ENCODE measurements around the gene NPTX1.

The NPTX1 gene

DNA sequence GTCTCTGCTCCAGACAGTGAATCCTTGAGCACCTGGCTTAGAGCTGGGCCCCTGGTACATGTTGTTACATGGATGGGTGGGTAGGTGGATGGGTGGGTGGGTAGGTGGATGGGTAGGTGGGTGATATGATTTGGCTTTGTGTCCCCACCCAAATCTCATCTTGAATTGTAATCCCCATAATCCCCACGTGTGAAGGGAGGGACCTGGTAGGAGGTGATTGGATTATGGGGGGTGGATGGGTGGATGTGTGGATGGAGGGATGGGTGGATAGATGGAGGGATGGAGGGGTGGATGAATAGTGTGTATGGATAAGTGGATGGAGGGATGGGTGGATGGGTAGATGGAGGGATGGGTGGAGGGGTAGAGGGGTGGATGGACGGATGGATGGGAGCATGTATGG, 26.6 kb upstream of the NPTX1 start:
- no peak for DNase-seq

DNA sequence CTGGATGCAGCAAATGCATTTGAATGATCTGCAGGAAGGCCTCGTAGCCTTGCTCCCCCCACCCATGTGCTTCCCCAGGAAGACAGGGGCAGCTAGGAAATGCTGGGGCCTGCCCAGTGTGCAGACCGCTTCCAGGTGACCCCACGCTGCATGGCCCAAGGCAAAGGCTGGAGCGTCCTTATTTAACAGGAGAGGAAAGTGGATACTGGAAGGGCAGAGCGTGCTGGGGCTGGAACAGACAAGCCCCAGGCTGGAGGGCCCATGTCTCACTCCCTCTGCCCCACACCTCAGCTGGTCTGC, 26.1 kb upstream of the NPTX1 start:
- no peak for DNase-seq

DNA sequence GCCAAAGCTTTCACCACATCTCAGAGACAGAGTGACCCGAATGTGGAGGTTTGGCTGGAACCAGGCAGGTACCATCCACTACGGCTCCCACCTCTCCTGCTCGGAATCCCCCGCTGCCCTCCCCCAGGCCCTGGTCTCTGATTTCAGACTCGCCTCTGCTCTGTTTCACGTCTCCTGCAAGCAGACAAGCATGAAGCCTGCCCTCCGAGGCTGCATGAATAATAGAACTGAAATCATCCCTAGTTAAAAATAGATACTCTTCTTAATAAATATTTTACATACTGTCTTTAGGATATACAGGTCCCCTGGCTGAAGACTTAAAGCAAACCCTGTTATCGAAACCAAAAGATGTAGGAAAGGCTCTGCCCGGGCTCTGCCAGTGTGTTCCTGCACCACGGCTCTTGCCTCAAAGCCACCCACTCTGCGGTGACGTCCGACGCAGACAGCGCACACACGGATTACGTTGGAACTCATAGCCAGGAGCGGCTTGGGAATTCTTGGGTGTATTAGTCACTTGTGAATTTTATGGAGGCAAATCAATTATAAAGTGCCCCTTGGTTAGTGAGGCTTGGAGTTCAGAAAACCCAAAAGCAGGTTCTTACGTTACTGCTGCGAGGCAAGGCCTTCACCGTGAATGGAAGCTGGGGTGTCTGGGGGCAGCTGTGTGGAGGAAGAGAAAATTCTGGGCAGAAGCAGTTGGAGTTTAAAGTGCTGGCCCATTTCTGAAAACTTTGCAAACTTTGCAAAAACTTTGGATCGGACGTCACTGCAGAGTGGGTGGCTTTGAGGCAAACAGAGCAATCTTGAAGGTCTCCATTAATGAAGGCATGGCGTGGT, 25.6 kb upstream of the NPTX1 start:
- no peak for DNase-seq

DNA sequence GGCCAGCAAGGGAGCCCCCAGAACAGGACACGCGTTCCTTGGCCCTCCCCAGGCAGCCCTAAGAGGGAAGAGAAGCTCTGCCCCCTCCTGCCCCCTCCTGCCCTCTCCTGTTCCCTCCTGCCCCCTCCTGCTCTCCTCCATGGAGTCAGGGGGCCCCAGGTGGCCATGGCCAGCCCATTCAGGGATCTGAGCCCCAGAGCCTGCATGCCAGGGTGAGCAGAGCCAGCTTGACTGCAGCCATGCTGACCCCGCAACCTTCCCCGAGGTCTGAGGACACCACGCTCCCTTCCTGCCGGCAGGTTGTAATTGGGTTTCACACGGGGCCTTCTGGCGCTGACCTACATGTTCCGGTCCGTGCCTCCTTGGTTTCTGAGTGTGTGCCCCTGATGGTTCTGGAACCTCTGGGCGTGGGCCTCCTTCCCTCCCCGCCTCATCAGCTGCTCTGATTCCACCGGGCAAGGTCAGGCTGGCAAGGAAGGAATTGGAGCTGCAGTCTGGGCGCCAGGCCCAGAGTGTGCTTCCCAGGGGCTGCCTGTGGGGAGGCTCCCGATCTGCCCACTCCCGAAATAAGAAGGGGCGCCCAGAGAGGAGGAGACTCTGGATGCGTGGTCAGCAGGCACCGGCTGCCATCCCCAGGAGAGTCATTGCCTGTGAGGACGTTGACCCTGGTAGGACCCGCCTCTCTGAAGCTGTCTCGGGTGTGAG, 23.7 kb upstream of the NPTX1 start:
- DNase-seq: no peak

DNA sequence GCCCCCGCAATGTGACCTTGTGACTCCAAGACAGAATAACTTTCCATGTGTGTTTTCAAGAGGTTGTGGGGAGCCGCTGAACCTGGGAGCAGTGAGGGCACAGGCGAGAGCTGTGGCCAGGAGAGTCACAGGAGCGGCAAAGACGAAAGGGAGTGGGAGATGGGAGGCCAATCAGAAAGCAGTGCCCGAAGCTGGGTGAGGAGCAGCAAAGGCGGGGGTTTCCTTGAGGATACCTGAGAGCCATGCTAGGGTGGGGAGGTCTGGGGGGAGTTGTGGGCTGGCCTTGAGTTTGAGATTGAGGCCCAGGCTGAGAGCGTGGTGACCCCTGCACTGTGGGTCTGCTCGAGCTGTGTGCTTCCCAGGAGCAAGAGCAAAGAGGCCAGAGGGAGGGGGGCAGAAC, 23.2 kb upstream of the NPTX1 start:
- no peak for DNase-seq

DNA sequence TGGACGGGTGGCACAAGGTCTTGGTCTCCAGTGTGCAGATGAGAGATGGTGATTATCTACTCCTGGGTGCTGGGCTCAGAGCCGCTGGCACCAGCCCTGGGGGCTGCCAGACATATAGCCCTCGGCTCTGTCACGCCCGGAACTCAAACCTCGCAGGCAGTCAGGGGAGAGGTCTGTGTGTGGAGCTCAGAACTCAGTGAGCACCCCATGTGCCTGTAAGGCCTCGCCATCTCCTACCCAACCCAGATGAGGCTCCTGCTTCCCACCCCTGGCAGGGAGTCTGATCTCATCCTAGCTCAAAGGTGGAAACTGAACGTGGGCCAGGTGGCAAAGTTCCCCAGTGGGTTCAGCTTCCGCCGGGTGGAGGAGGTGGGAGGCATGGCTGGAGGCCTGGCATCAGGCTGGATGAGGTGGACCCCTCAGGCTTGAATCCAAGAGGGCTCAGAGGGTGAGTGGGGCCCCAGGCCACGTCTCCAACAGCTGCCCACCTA, 22.6 kb upstream of the NPTX1 start:
- DNase-seq: no peak

DNA sequence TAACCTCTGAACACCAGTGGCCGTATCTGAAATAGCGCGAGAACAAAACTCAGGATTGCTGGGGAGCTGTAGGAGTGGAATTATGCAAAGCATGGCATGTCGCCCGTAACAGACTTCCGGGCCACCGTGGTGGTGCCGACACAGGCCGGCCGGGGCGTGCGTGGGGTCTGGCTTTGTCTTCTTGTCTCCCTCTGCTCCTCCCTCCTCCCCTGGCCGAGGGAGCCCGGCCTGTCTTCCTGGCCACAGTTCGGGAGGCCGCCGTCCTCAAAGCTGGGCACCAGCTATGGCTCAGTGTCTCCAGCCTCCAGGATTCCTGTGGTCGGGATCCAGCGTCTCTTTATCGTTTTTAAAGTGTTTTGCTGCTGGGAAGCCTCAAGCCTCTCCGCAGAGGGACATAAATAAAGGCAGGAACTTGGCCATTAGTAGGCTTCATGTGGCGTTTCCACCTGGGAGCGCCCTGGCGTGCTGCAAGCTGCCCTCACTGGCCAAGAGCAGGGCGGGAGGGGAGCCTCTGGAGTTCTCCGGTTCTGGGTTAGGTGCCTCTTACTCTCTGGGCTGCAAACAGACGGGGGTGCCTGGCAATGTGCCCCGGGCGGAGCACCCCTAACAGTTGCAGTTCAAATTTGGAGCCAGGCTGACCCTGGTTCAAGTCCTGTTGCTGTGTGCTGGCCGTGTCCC, 22.0 kb upstream of the NPTX1 start:
- peak; percentile 74 for DNase-seq

DNA sequence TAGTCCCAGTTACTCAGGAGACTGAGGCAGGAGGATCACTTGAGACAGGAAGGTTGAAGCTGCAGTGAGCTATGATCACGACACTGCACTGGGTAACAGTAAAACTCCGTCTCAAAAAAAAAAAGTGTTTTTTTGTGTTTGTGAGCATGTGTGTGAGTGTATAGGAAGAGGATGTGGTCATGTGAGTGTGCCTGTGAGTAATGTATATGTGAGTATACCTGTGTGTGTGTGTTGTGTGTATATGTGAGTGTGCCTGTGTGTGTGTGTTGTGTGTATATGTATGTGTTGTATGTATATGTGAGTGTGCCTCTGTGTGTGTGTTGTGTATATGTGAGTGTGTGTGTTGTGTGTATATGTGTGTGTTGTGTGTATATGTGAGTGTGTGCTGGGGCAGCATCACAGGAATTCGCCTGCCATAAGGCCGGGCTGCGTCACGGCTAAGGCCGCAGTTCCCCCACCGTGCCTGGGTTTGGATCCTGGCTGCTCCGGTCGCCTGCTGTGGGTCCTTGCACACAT, 21.4 kb upstream of the NPTX1 start:
- DNase-seq: no peak

DNA sequence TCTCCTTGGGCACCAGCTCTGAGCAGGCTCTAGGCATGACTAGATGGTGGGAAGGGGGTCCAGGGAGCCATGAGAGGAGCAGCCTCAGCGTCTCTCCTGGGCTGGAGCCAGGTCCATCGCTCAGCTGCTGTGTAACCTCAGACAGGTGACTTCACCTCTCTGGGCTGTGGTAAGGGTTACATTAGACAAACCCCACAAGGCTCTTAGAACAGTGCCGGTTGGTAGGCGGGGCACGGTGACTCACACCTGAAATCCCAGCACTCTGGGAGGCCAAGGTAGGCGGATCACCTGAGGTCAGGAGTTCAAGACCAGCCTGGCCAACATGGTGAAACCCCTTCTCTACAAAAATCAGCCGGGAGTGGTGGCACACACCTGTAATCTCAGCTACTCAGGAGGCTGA, 18.1 kb upstream of the NPTX1 start:
- no peak for DNase-seq

DNA sequence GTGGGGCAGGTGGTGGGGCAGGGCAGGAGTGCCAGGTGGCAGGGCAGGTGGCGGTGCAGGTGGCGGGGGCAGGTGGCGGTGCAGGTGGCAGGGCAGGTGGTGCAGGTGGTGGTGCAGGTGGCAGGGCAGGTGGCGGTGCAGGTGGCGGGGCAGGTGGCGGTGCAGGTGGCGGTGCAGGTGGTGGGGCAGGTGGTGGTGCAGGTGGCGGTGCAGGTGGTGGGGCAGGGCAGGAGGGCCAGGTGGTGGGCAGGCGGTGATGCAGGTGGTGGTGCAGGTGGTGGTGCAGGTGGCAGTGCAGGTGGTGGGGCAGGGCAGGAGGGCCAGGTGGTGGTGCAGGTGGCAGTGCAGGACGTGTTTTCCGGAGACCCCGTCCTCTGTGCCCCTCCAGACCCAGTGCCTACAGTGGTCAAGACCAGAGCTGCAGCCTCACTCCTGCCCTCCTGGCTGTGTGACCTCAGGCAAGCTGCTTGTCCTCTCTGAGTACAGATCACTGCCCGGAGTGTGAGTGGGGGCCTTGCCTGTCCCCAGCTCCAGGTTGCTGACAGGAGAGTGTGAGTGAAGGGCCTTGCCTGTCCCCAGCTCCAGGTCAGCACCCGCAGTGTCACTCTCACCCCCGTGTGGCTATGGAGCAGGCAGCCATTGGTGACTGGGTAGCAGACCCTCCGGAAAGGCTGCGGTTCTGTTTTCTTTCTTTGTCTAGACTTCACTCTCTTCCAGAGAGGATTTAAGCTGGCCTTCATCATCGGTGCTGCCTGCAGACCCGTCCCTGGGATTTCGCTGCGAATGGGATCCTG, 16.1 kb upstream of the NPTX1 start:
- DNase-seq: no peak

DNA sequence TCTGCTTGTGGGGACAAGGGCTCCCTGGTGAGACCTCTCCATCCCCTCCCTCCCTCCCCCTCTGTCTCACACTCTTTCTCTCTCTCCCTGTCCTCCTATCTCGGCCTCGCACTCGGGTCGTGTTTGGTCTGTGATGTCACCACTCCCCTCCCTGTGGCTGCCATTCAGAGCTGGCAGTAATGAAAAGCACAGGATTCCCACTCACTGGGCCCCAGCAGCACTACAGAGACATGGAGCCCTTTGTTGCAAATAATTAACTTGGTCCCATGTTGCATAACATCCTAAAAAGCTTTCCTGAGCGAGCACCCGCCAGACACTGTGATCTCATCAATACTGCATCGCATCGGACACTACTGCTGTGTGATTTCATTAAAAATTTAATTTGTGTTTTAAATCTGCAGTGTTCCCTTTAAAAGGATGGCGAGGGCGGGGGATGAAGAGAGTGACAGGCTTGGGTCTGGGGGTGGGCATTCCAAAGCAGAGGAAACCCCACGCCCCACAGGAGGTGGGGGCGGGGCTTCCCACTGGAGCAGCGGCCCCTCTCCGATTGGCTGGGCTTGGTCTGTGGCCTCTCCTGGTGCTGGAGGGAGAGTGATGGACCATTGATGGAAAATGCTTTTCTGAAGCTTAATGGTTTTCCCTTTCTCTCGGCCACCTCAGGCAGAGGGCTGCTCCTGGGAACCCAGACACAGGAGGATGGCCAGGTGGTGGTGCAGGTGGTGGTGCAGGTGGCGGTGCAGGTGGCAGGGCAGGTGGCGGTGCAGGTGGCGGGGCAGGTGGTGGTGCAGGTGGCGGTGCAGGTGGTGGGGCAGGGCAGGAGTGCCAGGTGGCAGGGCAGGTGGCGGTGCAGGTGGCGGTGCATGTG, 15.3 kb upstream of the NPTX1 start:
- no peak for DNase-seq

DNA sequence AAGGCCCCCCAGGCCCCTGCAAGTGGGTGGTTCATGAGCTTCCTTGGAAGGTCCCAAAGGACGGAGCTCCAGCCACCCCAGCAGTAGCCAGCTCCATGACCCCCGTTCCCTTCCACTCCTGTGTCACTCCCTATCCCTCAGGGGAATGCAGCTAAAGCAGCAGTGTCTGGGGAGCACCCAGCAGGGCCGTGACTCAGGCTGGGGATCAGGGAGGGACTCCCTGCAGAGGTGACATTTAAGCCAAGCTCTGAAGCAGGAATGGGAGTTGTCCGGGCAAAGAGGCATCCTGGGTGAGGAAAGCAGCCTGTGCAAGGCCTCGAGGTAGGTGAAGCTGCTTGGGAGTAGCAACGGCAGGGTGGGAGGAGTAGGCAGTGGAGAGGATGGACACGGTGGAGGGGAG, 11.1 kb upstream of the NPTX1 start:
- no peak for DNase-seq

DNA sequence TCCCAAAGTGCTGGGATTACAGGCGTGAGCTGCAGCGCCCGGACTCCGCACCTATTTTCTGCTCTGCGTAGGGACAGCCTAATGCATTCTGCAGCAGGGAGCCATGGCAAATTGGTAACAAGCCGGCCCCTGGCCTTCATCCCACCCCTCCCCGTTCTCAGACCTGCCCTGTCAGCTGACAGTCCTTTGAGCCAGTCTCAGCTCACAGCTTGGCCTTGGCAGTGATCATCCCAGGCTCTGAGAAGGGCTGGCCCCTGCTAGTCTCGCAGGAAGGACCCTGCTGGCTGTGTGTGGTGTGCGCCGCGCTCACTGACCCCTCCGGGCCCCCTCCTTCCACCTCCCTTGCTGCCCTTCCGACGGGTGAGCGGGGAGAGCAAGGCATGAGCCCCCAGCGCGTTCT, 10.3 kb upstream of the NPTX1 start:
- DNase-seq: no peak

DNA sequence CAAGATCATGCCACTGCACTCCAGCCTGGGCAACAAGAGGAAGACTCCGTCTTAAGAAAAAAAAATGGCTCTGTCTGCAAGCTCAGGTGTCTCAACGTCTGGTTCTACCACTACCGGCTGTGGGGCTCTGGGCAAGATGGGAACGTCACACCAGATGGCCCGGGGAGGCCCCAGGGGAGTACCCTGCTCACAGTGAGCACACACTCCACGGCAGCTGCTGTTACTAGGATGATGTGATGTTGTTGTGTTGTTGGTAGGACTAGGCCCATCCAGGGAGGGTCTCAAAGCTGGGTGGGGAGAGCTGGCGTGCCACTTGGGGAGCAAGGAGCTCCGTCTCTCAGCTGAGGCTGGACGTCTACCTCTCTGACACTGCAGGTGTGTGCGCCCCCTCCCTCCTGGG, 9.4 kb upstream of the NPTX1 start:
- no peak for DNase-seq

DNA sequence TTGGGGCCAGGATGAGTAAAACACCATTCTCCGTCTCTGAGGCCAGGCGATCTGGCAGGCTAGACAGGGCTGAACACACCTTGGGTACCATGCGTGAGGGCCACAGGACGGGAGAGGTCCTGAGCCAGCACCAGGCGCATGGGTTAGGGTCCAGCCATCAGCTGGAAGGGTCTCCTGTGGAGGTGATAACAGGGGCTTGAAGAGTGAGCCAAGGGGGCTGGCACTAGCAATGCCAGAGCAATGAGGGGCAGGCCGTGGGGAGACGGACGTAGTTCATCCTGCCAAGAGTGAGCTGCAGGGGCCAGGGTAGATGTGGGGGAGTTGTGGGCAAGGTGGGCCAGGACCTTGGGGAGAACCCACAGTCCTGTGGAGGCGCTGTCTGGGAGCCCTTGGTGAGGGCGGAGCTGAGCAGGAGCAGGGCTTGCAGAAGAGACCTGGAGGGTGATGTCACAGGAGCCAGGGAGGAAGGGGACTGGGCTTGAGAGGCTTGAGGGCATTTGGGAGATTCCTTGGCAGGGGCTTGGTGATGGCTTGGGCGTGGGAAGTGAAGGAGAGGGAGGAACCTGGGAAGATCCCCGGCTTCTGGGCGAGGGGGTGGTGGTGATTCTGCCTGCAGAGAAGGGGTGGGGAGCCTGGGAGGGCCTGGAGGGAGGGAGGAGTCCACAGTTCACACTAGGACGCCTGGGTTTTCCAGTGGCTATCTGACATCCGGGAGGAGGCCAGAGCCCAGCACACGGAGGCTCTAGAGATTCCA, 6.3 kb upstream of the NPTX1 start:
- no peak for DNase-seq

DNA sequence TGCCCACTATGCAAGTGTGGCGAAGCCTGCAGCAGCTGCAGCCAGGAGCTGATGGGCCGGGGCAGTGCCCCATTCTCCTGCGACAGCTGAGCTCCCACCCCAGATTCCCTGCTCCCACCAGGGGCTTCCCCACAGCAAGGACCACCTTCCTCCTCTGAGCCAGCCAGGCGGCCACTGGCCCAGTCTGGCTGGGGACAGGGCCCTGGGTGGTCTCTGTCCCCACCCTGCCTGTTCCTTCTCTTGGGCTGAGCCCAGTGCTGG, 5.6 kb upstream of the NPTX1 start:
- no peak for DNase-seq

DNA sequence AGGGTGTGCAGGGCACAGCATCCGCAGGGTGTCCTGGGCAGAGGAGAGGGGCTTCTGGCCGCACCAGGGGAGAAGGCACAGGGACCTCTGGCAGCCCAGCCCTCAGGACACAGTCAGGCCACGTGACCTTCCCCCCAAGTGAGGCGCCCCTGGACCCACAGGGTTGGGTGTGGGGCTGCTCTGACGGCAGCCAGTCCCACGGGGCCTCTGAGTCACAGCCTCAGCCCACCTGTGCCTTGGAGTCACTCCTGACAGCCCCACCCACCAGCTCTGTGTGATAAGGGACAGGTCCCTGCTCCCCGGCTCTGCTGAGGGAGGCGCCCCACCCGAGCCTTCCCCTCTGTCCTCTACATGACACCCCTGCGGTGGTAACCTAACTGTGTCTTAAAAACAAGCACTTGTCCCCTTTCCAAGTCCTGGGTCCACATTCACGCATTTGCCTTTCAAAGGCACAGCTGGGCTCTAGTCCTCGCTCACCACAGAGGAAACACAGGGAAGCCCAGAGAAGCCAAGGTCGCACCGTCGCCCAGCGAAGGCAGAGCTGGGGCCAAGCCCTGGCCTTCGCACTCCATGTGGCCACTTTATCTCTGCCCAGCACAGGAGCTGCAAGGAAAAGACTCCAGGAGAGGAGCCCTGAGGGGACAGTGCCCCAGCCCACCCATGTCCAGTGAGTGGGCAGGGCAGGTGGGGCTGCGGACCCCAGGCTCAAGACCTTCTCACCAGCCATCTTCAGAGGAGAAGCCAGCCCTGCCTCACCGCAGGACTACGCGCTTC, 5.1 kb upstream of the NPTX1 start:
- no peak for DNase-seq

DNA sequence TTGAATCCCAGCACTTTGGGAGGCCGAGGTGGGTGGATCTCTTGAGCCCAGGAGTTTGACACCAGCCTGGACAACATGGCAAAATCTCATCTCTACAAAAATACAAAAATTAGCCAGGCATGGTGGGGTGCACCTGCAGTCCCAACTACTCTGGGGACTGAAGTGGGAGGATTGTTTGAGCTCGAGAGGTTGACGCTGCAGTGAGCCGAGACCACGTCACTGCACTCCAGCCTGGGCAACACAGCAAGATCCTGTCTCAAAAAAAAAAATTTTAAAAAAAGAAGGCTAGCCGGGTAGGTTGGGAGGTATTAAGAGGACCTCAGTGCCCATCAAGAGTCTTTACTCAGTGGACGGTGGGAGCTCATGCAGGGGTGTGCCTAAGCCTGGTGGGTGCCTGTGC, 3.8 kb upstream of the NPTX1 start:
- no peak for DNase-seq

DNA sequence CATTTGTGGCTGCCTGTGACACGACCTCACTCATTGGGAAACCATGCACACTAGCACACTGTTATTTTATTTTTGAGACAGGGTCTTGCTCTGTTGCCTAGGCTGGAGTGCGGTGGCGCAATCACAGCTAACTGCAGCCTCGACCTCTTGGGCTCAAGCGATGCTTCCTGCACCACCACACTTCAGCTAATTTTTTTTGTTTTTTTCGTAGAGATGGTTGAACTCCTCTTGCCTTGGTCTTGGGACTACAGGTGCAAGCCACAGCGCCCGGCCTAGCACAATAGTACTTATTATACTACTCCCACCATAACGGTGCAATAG, 2.8 kb upstream of the NPTX1 start:
- DNase-seq: no peak

DNA sequence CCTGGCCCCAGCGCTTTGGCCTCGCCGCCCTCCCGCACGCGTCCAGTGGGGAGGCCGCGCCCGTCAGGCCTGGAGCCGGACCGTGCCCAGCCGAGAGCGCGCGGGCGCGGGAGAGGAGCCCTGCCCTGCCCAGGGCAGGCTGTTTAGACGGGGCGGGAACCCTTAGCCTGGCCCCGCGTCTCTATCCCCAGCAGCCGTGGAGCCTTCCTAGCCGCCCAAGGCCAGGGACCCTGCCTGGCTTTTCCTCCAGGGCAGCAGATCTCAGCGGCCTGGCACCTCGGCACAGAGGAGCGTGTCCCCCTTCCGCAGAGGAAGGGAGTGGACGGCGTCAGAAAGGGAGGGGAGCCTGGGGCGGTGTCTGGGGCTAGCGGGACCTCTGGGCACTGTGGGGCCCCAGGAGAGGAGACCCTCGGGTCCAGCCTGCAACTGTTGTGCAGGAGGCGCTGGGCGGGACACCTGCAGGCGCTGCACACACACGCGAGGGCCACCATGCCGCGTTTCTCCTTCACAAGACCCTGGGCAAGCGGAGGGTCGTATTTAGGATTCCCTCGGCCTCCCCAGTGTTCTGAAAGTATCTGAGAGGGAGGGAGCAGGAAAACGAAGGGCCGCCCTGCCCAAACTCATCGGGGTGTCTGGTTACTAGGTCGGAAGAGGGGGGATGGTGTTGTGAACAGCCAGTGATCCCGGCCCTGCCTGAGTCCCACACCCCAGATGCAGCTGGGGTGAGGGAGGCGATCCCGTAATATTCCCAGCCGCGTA, 2.3 kb upstream of the NPTX1 start:
- no peak for DNase-seq

Measured in right forelimb (tissue), 1 donor.